HUES64 (cell line): ENCODE data around the gene IMPA2.

Experiments used
- H3K27ac ChIP-seq: 2 replicates; pipeline ENCODE4 v1.7.0; 2013; ENCODE audit warnings: low read depth, low read length, inconsistent platforms
- H3K27me3 ChIP-seq: 2 replicates; pipeline ENCODE4 v1.6.1; 2013; ENCODE audit warnings: mild to moderate bottlenecking, low read length; ENCODE audit not compliant: insufficient read depth
- H3K36me3 ChIP-seq: 2 replicates; pipeline ENCODE4 v1.6.1; 2013; ENCODE audit warnings: mild to moderate bottlenecking, low read length; ENCODE audit not compliant: insufficient read depth
- H3K4me1 ChIP-seq: 2 replicates; pipeline ENCODE4 v1.6.1; 2013; ENCODE audit warnings: mild to moderate bottlenecking, low read length, moderate library complexity; ENCODE audit not compliant: insufficient read depth
- H3K4me3 ChIP-seq: 2 replicates; pipeline ENCODE4 v1.5.1; 2013; ENCODE audit warnings: mild to moderate bottlenecking, low read length, moderate library complexity
- H3K9ac ChIP-seq: 2 replicates; pipeline ENCODE4 v1.6.1; 2013; ENCODE audit warnings: mild to moderate bottlenecking, low read depth, low read length
- H3K9me3 ChIP-seq: 2 replicates; pipeline ENCODE4 v1.6.1; 2013; ENCODE audit warnings: low read depth, low read length; ENCODE audit not compliant: insufficient read depth
- WGBS: fragments of 150-250, 120-280 bp; methylation state at CpG from one replicate; pipeline ENCODE4 v1.1.7; 2013; ENCODE audit warnings: missing lambda C conversion rate; 5-methylcytosine and 5-hydroxymethylcytosine counted together

Gene IMPA2

DNA sequence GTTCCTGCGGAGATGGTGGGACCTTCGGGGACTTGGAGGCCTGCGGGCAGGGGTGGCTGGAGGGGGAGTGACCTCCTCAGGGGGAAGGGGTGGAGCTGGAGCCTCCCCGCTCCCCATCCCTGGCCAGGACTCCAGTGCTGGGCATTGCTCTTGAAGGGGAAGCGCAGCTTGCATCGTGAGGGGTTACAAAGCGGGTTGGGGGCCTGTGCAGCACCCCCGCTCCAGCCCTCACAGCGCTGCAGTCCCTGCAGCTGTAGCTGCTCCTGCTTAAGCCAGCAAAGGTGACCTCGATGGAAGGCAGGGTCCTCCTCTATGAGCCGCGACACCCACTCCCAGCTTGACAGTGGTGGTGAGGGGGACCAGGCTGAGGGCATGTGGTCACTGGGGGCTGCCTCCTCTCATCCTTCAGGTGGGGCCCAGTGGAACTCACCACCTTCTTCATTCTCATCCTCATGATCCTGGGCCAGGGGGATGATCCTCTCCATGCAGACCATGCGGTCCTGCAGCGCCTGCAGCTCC, 75.6 kb downstream of the IMPA2 start:
- Histone ChIP-seq H3K27ac (no peak overlapping the region), H3K4me1 (no peaks in the 10 kb centered on the region), H3K9ac (no peak overlapping the region), H3K9me3 (no peaks in the 10 kb centered on the region), H3K36me3 (no peaks in the 10 kb centered on the region), H3K27me3 (no peaks in the 10 kb centered on the region), H3K4me3 (no peak overlapping the region)
- WGBS: 87% methylated on average over 14 of the region's 14 CpGs

DNA sequence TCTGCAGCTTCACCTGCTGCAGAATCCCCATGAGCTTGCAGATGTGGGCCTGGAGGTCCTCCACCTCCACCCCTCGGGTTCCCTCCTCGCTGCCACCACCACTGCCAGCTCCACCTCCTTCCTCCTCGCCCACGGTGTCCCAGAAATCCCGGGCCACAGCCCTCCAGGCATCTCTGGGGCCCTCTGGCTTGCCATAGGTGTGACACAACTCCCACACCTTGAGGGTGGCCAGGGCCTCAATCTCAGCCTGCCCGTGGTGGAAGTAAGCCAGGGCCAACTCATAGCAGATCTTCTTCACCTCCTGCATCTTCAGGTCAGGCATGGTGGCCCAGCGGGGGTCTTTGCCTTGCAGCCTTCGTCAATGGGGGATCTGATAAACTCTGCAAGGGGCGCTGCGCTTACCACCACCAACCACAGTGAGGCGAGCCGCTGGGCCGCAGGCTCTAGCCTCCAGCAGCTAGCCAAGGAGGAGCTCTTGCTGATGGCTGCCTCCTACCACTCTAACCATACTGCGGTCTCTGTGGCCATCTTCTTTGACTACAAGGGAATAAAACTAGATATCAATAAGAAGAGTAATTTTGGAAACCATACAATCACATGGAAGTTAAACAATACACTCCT, 76.2 kb downstream of the IMPA2 start:
- no peak overlapping the region for H3K27ac ChIP-seq
- WGBS: 78% methylated on average over 13 of the region's 14 CpGs
- H3K36me3 ChIP-seq: no peaks in the 10 kb centered on the region
- no peak overlapping the region for H3K4me3 ChIP-seq
- H3K9ac ChIP-seq: no peak overlapping the region
- no peaks in the 10 kb centered on the region for H3K27me3 ChIP-seq
- H3K4me1 ChIP-seq: no peaks in the 10 kb centered on the region
- H3K9me3 ChIP-seq: no peaks in the 10 kb centered on the region

DNA sequence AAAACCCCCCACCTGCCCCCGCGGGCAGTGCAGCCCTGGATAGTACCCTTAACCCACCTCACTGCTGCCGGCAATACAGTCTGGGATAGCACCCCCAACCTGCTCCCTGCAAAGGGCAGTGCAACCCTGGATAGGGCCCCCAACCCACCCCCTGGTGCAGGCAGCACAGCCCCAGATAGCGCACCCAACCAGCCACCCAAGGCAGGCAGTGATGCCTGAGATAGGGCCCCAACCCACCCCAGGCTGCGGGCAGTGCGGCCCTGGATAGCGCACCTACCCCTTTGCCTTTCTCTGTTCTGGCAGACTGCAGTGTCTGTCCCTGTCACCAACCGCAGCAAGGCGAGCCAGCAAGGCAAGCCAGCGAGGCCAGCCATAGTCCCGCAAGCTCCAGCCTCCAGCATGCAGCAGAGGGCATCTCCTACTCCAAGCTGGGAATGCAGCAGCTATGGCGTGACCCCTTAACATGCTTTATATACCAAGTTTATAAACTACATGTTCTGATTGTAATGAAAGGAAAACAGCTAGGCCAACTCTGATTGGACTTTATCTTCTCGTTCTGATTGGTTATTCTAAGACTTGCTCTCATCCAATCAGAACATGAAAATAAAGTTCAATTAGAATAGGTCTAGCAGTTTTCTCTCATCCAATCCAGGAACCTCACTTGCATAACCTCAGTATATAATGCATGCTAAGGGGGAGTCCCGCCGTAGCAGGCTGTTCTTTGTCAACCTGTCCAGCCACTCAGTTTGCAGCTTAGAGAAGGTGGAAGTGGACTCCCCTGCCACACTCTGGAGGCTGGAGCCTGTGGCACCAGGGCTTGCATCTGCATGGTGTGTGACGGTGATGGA, 78.3 kb downstream of the IMPA2 start:
- Histone ChIP-seq H3K4me1 (no peaks in the 10 kb centered on the region), H3K36me3 (no peaks in the 10 kb centered on the region), H3K4me3 (no peak overlapping the region), H3K27me3 (no peaks in the 10 kb centered on the region), H3K9me3 (no peaks in the 10 kb centered on the region), H3K27ac (no peak overlapping the region), H3K9ac (no peak overlapping the region)
- WGBS: 91% methylated on average over 16 of the region's 16 CpGs

DNA sequence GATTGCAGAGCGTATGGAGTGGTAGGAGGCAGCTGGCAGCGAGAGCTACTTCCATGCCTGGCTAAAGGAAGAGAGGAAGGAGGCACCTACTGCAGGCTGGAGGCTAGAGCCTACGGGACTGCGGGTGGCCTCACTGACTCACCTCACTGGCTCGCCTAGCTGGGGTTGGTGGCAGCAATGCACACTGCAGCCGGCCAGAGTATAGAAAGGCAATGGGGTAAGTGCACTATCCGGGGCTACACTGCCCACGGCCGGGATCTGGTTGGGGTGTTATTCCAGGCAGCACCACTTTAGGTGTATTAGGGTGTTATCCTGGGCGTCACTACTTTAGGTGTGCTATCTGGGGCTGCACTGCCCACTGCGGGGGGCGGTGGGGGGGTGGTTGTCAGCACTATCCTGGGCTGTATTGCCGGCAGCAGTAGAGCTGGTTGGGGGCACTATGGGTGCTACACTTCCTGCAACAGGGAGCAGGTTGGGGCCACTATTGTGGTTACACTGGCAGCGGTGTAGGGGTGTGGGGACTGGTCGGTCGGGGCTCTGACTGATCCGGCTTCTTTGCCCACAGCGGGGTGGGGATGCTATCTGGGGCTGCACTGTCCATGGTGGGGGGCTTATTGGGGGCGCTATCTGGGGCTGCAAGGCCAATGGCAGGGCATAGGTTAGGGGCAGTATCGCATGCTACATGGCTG, 79.0 kb downstream of the IMPA2 start:
- 83% methylated on average over 20 of the region's 20 CpGs for WGBS
- no peak overlapping the region for H3K27ac ChIP-seq
- H3K4me3 ChIP-seq: no peak overlapping the region
- H3K9me3 ChIP-seq: no peaks in the 10 kb centered on the region
- H3K36me3 ChIP-seq: no peaks in the 10 kb centered on the region
- no peaks in the 10 kb centered on the region for H3K4me1 ChIP-seq
- no peaks in the 10 kb centered on the region for H3K27me3 ChIP-seq
- no peak overlapping the region for H3K9ac ChIP-seq

DNA sequence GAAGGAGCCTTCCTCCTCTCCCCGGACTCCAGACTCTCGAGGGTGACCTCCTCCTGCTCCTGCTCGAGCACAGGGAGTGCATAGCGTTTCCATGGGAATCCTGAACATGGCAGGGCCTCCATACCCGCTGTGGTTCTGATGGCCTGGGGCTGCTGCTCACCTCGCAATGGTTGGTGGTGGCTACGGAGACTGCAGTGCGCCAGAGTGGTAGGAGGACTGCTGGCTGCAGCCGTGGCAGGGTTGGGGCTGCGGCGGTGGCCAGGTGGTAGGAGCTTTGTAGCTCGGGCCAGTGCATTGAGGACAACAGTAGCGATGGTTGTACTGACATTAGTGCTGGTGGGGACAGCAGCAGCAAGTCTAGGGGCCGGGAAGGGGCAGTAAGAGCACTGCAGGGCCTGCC, 80.4 kb downstream of the IMPA2 start:
- Histone ChIP-seq H3K9me3 (no peaks in the 10 kb centered on the region), H3K4me3 (no peak overlapping the region), H3K27ac (no peak overlapping the region), H3K27me3 (no peaks in the 10 kb centered on the region), H3K36me3 (no peaks in the 10 kb centered on the region), H3K4me1 (no peaks in the 10 kb centered on the region), H3K9ac (no peak overlapping the region)
- 90% methylated on average over 14 of the region's 14 CpGs for WGBS

DNA sequence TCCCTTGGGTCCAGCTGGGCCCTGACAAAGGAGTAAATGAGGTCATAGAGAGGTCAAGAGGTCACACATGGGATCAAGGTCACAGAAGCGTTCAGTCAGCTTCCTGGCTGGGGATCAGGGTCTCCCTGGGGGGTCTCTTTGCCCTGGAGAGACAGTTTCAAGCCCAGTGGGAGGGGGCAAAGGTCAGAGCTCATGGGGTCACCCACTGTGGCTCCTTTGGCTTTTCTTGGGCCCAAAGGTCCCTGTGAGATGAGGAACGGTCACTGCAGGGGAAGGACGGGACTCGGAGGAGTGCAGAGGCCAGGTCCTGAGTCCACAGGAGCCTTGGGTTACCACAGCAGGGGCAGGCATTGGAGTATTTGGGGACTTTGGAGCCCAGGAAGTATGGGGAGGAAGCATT, 81.7 kb downstream of the IMPA2 start:
- H3K9me3 ChIP-seq: no peaks in the 10 kb centered on the region
- no peak overlapping the region for H3K27ac ChIP-seq
- H3K36me3 ChIP-seq: no peaks in the 10 kb centered on the region
- WGBS: 73% methylated on average over 4 of the region's 4 CpGs
- no peak overlapping the region for H3K9ac ChIP-seq
- no peak overlapping the region for H3K4me3 ChIP-seq
- H3K4me1 ChIP-seq: no peaks in the 10 kb centered on the region
- H3K27me3 ChIP-seq: no peaks in the 10 kb centered on the region

DNA sequence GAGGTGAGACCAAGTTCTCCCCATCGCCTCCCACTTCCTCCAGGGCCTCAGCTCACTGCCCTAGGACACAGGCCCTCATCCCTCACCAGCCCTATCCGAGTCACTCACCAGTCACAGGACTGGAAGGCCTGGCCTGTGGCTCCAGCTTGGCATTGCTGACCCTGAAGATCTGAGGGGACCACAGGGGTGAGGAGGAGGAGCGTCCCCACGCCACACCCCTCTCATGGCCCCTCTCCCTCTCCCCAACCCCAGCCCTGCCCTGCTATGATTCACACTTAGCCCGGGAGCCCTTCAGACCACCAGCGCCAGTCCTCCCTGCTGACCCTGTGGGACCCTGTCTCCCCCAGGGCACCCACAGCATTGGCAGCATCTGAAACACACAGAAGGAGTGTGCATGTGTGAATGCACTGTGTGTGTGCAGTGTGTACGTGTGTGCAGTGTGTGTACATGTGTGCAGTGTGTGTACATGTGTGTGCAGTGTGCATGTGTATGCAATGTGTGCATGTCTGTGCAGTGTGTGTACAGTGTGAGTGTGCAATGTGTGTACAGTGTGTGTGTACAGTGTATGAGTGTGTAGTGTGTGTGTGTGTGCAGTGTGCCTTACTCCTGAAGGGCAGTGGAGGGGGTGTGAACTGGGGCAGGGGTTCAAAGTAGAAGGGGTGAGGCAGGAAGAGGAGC, 82.9 kb downstream of the IMPA2 start:
- Histone ChIP-seq H3K36me3 (no peaks in the 10 kb centered on the region), H3K4me1 (no peaks in the 10 kb centered on the region), H3K9ac (no peak overlapping the region), H3K9me3 (no peaks in the 10 kb centered on the region), H3K27ac (no peak overlapping the region), H3K27me3 (no peaks in the 10 kb centered on the region), H3K4me3 (no peak overlapping the region)
- 92% methylated on average over 7 of the region's 7 CpGs for WGBS

DNA sequence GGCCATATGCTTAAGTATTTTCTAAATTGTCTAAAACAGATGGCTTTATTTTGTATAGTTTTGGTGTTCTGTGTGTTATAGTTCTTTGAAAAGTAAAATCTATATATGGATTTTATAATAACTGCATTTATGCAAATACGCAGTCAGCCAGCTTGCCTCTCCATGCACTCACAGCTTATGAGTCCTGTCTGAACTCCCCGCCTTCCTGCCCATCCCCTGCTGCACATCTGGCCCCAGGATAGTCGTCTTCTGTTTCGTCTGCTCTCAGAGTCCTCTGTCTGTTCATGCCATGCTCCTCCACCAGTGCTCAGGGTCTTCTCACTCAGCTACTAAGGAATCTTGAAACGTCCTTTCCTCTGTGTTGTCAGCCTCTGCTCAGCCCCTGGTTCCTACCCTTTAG, 84.1 kb downstream of the IMPA2 start:
- Histone ChIP-seq H3K4me3 (no peak overlapping the region), H3K27ac (no peak overlapping the region), H3K36me3 (no peaks in the 10 kb centered on the region), H3K9ac (no peak overlapping the region), H3K4me1 (no peaks in the 10 kb centered on the region), H3K27me3 (no peaks in the 10 kb centered on the region), H3K9me3 (no peaks in the 10 kb centered on the region)
- WGBS: 83% methylated on average over 5 of the region's 5 CpGs

DNA sequence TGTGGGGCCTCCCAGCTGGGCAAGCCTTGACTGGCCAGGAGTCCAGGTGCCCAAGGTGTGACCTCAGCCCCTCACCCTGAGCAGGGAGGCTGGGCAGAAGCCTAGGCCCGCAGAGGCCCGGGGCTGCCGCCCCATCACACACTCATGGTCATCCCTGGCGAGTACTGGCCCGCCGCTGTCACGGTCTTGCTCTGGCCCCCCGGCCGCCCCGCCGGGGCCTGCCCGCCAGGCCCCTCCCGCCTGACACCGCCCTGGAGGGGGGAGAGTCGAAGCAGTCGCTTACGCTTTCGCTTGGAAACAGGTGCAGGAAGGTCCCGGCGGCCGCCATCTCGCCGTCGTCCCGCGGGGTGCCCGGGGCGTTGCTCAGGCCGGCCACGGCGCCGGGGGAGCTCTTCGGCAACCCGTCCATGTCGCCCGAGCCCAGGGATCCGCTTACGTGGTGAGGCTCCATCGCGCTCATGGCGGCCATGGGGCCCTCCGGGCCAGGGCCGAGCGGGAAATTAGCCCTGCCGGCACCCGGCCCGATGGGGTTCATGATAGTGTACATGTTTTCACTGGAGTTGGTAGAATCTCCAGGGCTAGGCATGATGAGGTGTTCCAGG, 85.7 kb downstream of the IMPA2 start:
- Histone ChIP-seq H3K4me1 (no peaks in the 10 kb centered on the region), H3K27me3 (no peaks in the 10 kb centered on the region), H3K36me3 (no peaks in the 10 kb centered on the region), H3K9ac (no peak overlapping the region), H3K4me3 (no peak overlapping the region), H3K27ac (no peak overlapping the region), H3K9me3 (no peaks in the 10 kb centered on the region)
- 96% methylated on average over 47 of the region's 47 CpGs for WGBS

DNA sequence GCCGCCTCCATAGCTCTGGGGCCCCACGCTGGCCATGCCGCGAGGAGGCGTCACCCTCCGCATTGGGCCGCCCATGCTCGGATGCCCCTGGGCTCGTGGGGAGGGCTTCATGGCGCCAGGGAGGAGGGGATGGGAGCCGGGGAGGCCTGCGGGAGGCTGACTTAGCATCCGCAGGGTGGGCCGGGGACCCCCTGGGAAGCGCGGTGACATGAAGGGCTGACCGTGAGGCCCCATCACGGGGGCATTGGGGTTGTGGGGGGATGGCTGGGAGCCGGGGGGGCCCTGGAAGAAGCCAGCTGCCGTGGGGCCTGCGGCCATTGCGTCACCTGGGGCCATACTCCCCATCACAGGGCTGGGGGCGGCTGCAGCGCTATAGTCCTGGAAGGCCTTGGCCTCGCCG, 86.4 kb downstream of the IMPA2 start:
- Histone ChIP-seq H3K4me1 (no peaks in the 10 kb centered on the region), H3K27ac (no peak overlapping the region), H3K36me3 (no peaks in the 10 kb centered on the region), H3K9ac (no peak overlapping the region), H3K27me3 (no peaks in the 10 kb centered on the region), H3K9me3 (no peaks in the 10 kb centered on the region), H3K4me3 (no peak overlapping the region)
- WGBS: 96% methylated on average over 26 of the region's 26 CpGs
